ENCODE results near the gene INPP5A.
A peak's percentile ranks its signal among the peaks of the same experiment; 100 is the strongest.

The INPP5A gene

DNA sequence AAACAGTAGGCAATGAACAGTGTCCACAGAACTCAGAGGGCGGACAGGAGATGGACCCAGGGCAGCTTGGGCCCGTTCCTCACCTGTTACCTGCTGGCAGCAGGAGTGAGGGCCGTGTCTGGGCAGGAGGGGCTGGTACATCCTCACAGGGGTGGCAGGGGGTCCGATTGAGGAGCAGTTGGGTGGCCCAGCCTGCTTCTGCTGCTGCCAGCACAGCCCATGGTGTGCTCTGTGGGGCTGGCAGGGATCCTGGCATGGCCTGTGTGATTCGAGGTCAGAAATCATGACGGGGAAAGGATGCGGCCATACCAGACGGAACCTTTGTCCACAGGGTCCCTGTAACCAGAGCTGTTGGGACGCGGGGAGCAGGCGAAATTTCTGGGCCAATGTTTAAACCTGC, 49.6 kb downstream of the INPP5A start:
- TF ChIP-seq, protein P1, sequence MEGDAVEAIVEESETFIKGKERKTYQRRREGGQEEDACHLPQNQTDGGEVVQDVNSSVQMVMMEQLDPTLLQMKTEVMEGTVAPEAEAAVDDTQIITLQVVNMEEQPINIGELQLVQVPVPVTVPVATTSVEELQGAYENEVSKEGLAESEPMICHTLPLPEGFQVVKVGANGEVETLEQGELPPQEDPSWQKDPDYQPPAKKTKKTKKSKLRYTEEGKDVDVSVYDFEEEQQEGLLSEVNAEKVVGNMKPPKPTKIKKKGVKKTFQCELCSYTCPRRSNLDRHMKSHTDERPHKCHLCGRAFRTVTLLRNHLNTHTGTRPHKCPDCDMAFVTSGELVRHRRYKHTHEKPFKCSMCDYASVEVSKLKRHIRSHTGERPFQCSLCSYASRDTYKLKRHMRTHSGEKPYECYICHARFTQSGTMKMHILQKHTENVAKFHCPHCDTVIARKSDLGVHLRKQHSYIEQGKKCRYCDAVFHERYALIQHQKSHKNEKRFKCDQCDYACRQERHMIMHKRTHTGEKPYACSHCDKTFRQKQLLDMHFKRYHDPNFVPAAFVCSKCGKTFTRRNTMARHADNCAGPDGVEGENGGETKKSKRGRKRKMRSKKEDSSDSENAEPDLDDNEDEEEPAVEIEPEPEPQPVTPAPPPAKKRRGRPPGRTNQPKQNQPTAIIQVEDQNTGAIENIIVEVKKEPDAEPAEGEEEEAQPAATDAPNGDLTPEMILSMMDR (IDR thresholded peaks at IDR 0.05; ENCODE audit: low read length, missing control alignments): no peak
- no peak overlapping the region for H3K4me3 ChIP-seq (replicated peaks; ENCODE audit: low read depth, low read length)
- DNase-seq (ENCODE audit: low read depth): no peak

DNA sequence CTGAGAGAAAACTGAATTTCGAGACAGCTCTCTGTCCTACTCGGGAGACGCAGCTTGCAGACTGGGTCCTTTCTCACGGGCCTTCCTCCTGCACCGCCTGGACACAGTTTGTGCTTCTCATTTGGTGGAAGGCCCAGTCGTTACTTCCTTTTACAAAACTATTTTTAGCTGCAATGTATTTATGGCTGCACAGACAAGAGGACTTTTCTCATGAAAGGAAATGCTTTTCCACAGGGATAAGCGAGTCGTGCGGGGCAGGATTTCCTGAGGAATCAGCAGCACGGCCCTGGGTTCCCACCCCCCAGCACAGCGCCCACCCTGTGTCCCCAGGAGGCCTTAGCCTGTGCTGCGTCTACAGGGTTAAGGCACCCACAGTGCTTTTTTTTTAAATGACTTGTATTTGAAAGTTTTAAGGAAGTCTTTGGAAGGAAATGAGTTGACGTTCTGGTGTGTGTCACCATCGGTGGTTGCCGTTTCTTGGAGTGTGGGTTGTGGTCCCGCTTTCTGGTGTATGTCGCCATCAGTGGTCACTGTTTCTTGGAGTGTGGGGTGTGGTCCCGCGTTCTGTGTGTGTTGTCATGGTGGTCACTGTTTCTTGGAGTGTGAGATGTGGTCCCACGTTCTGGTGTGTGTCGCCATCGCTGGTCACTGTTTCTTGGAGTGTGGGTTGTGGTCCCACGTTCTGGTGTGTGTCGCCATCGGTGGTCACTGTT, 50.9 kb downstream of the INPP5A start:
- TF ChIP-seq, protein P1 (IDR thresholded peaks at IDR 0.05; ENCODE audit: low read length, missing control alignments): no peak
- DNase-seq (ENCODE audit: low read depth): peak; percentile 36
- H3K4me3 ChIP-seq (replicated peaks; ENCODE audit: low read depth, low read length): no peak overlapping the region

DNA sequence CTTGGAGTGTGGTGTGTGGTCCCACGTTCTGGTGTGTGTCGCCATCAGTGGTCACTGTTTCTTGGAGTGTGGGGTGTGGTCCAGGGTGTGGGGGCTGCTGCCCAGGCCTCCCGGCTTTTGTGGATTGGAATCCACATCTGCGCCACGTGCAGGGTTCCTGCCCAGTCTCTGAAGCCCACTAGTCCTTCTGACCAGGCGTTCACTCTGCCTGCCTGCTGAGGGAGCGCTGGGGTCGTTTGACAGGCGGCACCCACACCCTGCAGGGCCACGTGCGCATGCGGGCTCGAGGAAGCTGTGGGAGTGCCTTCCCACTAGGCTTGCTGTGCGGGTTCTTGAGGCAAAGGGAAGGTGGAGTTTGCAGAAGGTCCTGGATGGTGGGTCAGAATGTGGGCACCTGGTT, 51.4 kb downstream of the INPP5A start:
- H3K4me3 ChIP-seq (replicated peaks; ENCODE audit: low read depth, low read length): no peak overlapping the region
- no peak for DNase-seq (ENCODE audit: low read depth)
- TF ChIP-seq, protein P1 (IDR thresholded peaks at IDR 0.05; ENCODE audit: low read length, missing control alignments): no peak

DNA sequence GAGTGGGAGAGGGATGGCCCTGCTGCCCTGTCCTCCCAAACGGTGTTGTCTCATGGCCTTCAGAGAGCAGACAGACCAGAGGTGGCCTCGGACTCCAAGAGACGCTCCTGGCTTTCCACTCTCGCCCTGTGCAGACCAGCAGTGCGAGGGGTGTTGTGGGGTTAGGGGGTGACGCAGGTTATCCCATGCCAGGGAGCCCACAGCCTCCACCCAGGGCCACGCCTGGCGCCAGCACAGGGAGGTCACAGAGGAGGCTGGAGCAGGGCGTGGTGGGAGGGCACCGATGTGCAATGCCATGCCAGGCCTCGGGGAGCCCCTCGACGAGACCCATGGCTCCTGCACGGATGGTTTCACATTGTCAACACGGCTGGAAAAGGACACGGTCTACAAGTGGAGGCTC, 52.1 kb downstream of the INPP5A start:
- DNase-seq (ENCODE audit: low read depth): no peak
- TF ChIP-seq, protein P1 (IDR thresholded peaks at IDR 0.05; ENCODE audit: low read length, missing control alignments): no peak
- no peak overlapping the region for H3K4me3 ChIP-seq (replicated peaks; ENCODE audit: low read depth, low read length)

DNA sequence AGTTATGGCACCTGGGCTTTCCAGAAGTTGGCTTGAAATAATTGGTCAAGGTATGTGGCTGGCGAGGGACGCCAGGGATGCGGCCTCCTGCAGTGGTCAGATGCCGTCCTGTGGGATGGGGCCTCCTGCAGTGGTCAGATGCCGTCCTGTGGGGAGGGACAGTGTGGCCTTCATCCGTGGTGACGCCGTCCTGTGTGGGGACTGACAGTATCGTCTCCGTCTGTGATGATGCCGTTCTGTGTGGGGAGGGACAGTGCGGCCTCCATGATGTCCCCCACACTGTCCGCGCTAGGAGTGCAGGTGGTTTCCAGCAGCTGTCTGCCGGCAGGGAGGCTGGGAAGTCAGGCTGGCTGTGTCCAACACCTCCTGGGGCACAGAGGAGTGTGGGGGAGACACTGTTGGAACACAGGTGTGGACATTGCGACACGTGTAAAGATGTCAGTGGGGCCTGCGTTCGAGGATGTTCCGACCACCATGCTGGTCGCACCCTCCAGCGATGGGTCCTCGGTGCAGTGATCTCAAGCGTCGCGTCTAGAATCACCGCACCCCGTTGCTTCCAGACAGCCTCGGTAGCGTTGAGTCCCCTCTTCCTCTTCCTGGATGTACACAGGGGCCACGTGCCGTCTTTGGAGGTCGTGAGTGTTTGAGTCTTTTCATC, 52.6 kb downstream of the INPP5A start:
- DNase-seq (ENCODE audit: low read depth): no peak
- no peak overlapping the region for H3K4me3 ChIP-seq (replicated peaks; ENCODE audit: low read depth, low read length)
- TF ChIP-seq, protein P1 (IDR thresholded peaks at IDR 0.05; ENCODE audit: low read length, missing control alignments): no peak

DNA sequence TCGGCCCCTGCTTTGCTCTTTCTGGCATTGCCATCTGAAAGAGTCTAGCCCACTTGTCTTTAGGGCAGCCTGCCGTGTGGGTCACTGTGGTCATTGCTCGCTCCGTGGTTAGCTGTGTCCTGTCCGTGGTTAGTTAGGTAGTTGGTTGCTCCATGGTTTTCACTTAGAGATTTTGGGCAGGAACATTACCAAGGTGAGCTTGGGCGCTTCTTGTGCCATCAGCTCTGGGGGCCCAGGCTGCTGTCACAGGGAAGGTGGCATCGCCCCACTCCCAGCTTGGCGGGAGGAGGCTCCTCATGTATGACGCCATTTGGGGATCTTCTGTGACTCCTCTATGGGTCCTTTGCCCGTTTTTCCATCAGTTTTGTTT, 53.1 kb downstream of the INPP5A start:
- no peak for DNase-seq (ENCODE audit: low read depth)
- H3K4me3 ChIP-seq (replicated peaks; ENCODE audit: low read depth, low read length): no peak overlapping the region
- TF ChIP-seq, protein P1 (IDR thresholded peaks at IDR 0.05; ENCODE audit: low read length, missing control alignments): no peak
